ENCODE measurements around the gene DAGLA. TPM values are rescaled to one million over a fixed set of nuclear protein-coding genes. Genes with fewer than 3 reads are reported as not detected.

Gene DAGLA
- total and polyA plus RNA-seq, 2 donors (not counting 3 experiments of a cell fraction or from before 2014, with no cell fraction given) = 2.5 to 4.7 TPM

GRCh38 chr11:61739966-61740365, 59.8 kb downstream of the DAGLA start:
- Histone ChIP-seq H3K36me3 (ENCODE audit: control insufficient read depth in 2 of 2, extremely low read depth in 1 of 2, insufficient read depth in 2 of 2, low read length in 2 of 2) (no peaks in the 10 kb centered on the region), H3K27me3 (ENCODE audit: control insufficient read depth in 2 of 2, insufficient read depth in 2 of 2, low read length in 2 of 2) (no peaks in the 10 kb centered on the region), H3K4me3 (replicated peaks in 1 of 3; ENCODE audit: insufficient read depth in 1 of 3, low read depth in 1 of 3, low read length in 3 of 3) (no peak overlapping the region), H2AFZ (ENCODE audit: low read depth, low read length) (no peak overlapping the region), H3K9me3 (replicated peaks; ENCODE audit: control insufficient read depth, insufficient read depth, low read length) (no peaks in the 10 kb centered on the region), H3K4me1 (ENCODE audit: control insufficient read depth, extremely low read depth, insufficient read depth, low read length) (no peaks in the 10 kb centered on the region), H3K79me2 (ENCODE audit: control insufficient read depth, insufficient read depth, low read length) (no peaks in the 10 kb centered on the region), H3K27ac (ENCODE audit: insufficient read depth, low read depth, low read length) (no peak overlapping the region), H3K4me2 (ENCODE audit: insufficient read depth, low read length) (no peak overlapping the region), H4K20me1 (replicated peaks; ENCODE audit: control insufficient read depth, extremely low read depth, insufficient read depth, low read length) (no peaks in the 10 kb centered on the region), H3K9ac (replicated peaks; ENCODE audit: extremely low read depth, insufficient read depth, low read length) (no peak overlapping the region), H3K9me1 (replicated peaks; ENCODE audit: control insufficient read depth, extremely low read depth, insufficient read depth, low read length) (no peaks in the 10 kb centered on the region)
- intact Hi-C loops (cut with micrococcal nuclease) (no loop called here), dilution Hi-C loops (cut with MboI; ENCODE audit: extremely low pct_ligation_motif_present, low sequenced_read_pairs) (no loop called here)
- TF ChIP-seq GATA2 (IDR thresholded peaks at IDR 0.05; ENCODE audit: insufficient read depth, insufficient read length, low read depth, low read length) = no peak
- TF ChIP-seq MAX (IDR thresholded peaks at IDR 0.05; ENCODE audit: insufficient read depth, insufficient read length) = no peak
- TF ChIP-seq POLR2AphosphoS5 (IDR thresholded peaks at IDR 0.05; ENCODE audit: insufficient read depth, low read depth, low read length) = no peak
- TF ChIP-seq FOS (IDR thresholded peaks at IDR 0.05; ENCODE audit: borderline replicate concordance, insufficient read depth, low read length) = no peak
- TF ChIP-seq MYC (IDR thresholded peaks at IDR 0.05; ENCODE audit: low read depth, low read length) = no peak
- TF ChIP-seq JUN (IDR thresholded peaks at IDR 0.05; ENCODE audit: borderline replicate concordance, insufficient read depth, insufficient read length, low read depth) = no peak
- BruUV-seq (replicated peaks) = no TSS peak
- ChIA-PET POLR2A (no interaction called here), CTCF (interaction anchor here (2.8 kb wide), 1 partner anchor 9 kb away, joined by 12 read pairs; no protein-coding TSS in a partner anchor)
- FAIRE-seq (no peak), DNase-seq (ENCODE audit: low read depth, low spot score) (no peak)

DNA sequence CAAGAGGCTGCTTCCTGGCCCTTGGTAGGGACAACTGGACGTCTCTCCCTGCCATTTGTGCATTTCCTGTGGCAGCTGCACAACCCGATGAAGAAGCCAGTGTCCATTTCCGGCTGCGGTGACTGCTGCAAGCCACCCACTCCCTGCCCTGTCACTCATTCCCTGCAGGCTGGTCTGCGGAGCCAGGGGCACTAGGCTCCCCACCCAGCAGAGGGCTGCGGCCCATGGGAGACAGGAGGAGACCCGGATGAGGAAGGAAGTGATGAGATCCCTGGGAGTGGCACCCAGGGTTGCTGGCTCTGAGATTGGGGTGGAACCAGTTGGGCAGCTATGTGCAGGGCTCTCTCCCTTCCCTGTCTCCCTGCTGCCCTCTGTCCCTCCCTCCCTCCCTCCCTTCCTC, 62.2 kb downstream of the DAGLA start:
- FAIRE-seq (no peak), DNase-seq (ENCODE audit: low read depth, low spot score) (no peak)
- H3K27ac ChIP-seq (ENCODE audit: insufficient read depth, low read depth, low read length) = no peak overlapping the region
- dilution Hi-C loops (cut with MboI; ENCODE audit: extremely low pct_ligation_motif_present, low sequenced_read_pairs) (no loop called here), intact Hi-C loops (cut with micrococcal nuclease) (no loop called here)
- no peak overlapping the region for H3K9ac ChIP-seq (replicated peaks; ENCODE audit: extremely low read depth, insufficient read depth, low read length)
- H3K4me3 ChIP-seq (replicated peaks in 1 of 3; ENCODE audit: insufficient read depth in 1 of 3, low read depth in 1 of 3, low read length in 3 of 3) = no peak overlapping the region
- no peaks in the 10 kb centered on the region for H3K79me2 ChIP-seq (ENCODE audit: control insufficient read depth, insufficient read depth, low read length)
- H3K36me3 ChIP-seq (ENCODE audit: control insufficient read depth in 2 of 2, extremely low read depth in 1 of 2, insufficient read depth in 2 of 2, low read length in 2 of 2) = no peaks in the 10 kb centered on the region
- no peaks in the 10 kb centered on the region for H3K4me1 ChIP-seq (ENCODE audit: control insufficient read depth, extremely low read depth, insufficient read depth, low read length)
- ChIA-PET POLR2A (no interaction called here), CTCF (interaction anchor here (1.2 kb wide), 1 partner anchor 366 kb away, joined by 4 read pairs; no protein-coding TSS in a partner anchor)
- H4K20me1 ChIP-seq (replicated peaks; ENCODE audit: control insufficient read depth, extremely low read depth, insufficient read depth, low read length) = no peaks in the 10 kb centered on the region
- H3K9me3 ChIP-seq (replicated peaks; ENCODE audit: control insufficient read depth, insufficient read depth, low read length) = no peaks in the 10 kb centered on the region
- no peaks in the 10 kb centered on the region for H3K9me1 ChIP-seq (replicated peaks; ENCODE audit: control insufficient read depth, extremely low read depth, insufficient read depth, low read length)
- TF ChIP-seq POLR2A (IDR thresholded peaks at IDR 0.05; ENCODE audit: low read depth, low read length) (no peak), FOS (IDR thresholded peaks at IDR 0.05; ENCODE audit: borderline replicate concordance, insufficient read depth, low read length) (no peak), MAX (IDR thresholded peaks at IDR 0.05; ENCODE audit: insufficient read depth, insufficient read length) (no peak), POLR2AphosphoS5 (IDR thresholded peaks at IDR 0.05; ENCODE audit: insufficient read depth, low read depth, low read length) (no peak), MYC (IDR thresholded peaks at IDR 0.05; ENCODE audit: low read depth, low read length) (no peak), JUN (IDR thresholded peaks at IDR 0.05; ENCODE audit: borderline replicate concordance, insufficient read depth, insufficient read length, low read depth) (no peak)
- H2AFZ ChIP-seq (ENCODE audit: low read depth, low read length) = no peak overlapping the region
- no TSS peak for BruUV-seq (replicated peaks)
- no peaks in the 10 kb centered on the region for H3K27me3 ChIP-seq (ENCODE audit: control insufficient read depth in 2 of 2, insufficient read depth in 2 of 2, low read length in 2 of 2)
- no peak overlapping the region for H3K4me2 ChIP-seq (ENCODE audit: insufficient read depth, low read length)

All from endothelial cell of umbilical vein (primary cell).